Upper lobe of right lung (tissue), 1 donor: ENCODE data around the gene IL5RA. TPM values are rescaled to one million over a fixed set of nuclear protein-coding genes. Genes with fewer than 3 reads are reported as not detected.

Experiments used
- ATAC-seq: fragments of 200-7000 bp; cut with Tn5 transposase; one replicate; pipeline ENCODE4 v1.9.1; 2020; ENCODE audit warnings: mild to moderate bottlenecking, moderate library complexity
- DNase-seq: peaks from one replicate; pipeline ENCODE4 v3.0.0-alpha.2; 2020
- H3K27ac ChIP-seq: fragments of 200-600 bp; one replicate; pipeline ENCODE4 v1.8.0; 2022
- H3K27me3 ChIP-seq: fragments of 200-600 bp; one replicate; pipeline ENCODE4 v1.8.0; 2022; ENCODE audit warnings: mild to moderate bottlenecking
- H3K36me3 ChIP-seq: fragments of 200-600 bp; one replicate; pipeline ENCODE4 v1.8.0; 2022
- H3K4me1 ChIP-seq: fragments of 200-600 bp; one replicate; pipeline ENCODE4 v1.8.0; 2022
- H3K4me3 ChIP-seq: fragments of 200-600 bp; one replicate; pipeline ENCODE4 v1.8.0; 2022; ENCODE audit warnings: mild to moderate bottlenecking
- H3K9me3 ChIP-seq: fragments of 200-600 bp; one replicate; pipeline ENCODE4 v1.8.0; 2022
- CTCF ChIP-seq: fragments of 200-600 bp; IDR thresholded peaks from one replicate; pipeline ENCODE4 v1.8.0; 2022; ENCODE audit warnings: antibody characterized with exemption
- intact Hi-C: fragments of 100-400 bp; cut with DNase I; formaldehyde crosslinking; loops from one replicate; pipeline ENCODE4 v1.11.0; 2022
- total RNA-seq: library from RNA; stranded (reverse); fragmentation: NEBNext Ultra II Directional; extraction: Animal tissue kit (Norgen Biotek cat#: 25700); gene quantifications from one replicate; pipeline ENCODE4 v1.2.1, GENCODE V29; 2021
- donor health status: DM: no; HTN: yes; CAD: no; lungs with severe emphysema.

Gene IL5RA
- total RNA-seq, 1 donor from 2014 or later = 0.69 TPM

GRCh38 chr3:3127432-3128010, 17.3 kb upstream of the IL5RA start:
- ATAC-seq (no peak), DNase-seq (no peak)
- peak overlapping the region; percentile 95 for H3K27ac ChIP-seq
- peaks cover 24% of the 10 kb centered on the region for H3K36me3 ChIP-seq
- peak overlapping the region; percentile 72 for H3K4me3 ChIP-seq
- no peak for TF ChIP-seq CTCF
- peaks cover 6% of the 10 kb centered on the region for H3K4me1 ChIP-seq
- no peaks in the 10 kb centered on the region for H3K27me3 ChIP-seq
- no peaks in the 10 kb centered on the region for H3K9me3 ChIP-seq
- intact Hi-C loops = no loop called here

GRCh38 chr3:3126477-3127431, 16.6 kb upstream of the IL5RA start, which contains the start of gene TRNT1:
TSS of gene TRNT1 (plus strand) at chr3:3126940. CDS start at chr3:3129041, 2,101 bp downstream.
- Histone ChIP-seq H3K4me3 (peak within 1 kb of the TSS; percentile 72), H3K9me3 (no peaks in the 10 kb centered on the region), H3K4me1 (peaks cover 6% of the 10 kb centered on the region), H3K36me3 (peaks cover 24% of the 10 kb centered on the region), H3K27ac (peak within 1 kb of the TSS; percentile 95), H3K27me3 (no peaks in the 10 kb centered on the region)
- DNase-seq (peak; percentile 98), ATAC-seq (peak; percentile 99)
- intact Hi-C loops = no loop called here
- no peak for TF ChIP-seq CTCF

- intact Hi-C loops = no loop called here
Observed at GRCh38 chr3:3125977-3126376, 15.8 kb upstream of the IL5RA start.

GRCh38 chr3:3119393-3119851, 9.2 kb upstream of the IL5RA start:
- TF ChIP-seq CTCF = no peak
- Histone ChIP-seq H3K4me1 (no peaks in the 10 kb centered on the region), H3K27ac (no peak overlapping the region), H3K9me3 (no peaks in the 10 kb centered on the region), H3K27me3 (no peaks in the 10 kb centered on the region), H3K4me3 (no peak overlapping the region), H3K36me3 (no peaks in the 10 kb centered on the region)
- DNase-seq (no peak), ATAC-seq (no peak)
- intact Hi-C loops = no loop called here

More at GRCh38 chr3:3125977-3126376, 15.8 kb upstream of the IL5RA start:
- ATAC-seq = no peak
- Histone ChIP-seq H3K36me3 (peaks cover 20% of the 10 kb centered on the region), H3K4me3 (peak overlapping the region; percentile 72), H3K4me1 (peaks cover 6% of the 10 kb centered on the region), H3K9me3 (no peaks in the 10 kb centered on the region), H3K27ac (peak overlapping the region; percentile 95), H3K27me3 (no peaks in the 10 kb centered on the region)
- no peak for TF ChIP-seq CTCF
- no peak for DNase-seq

- Histone ChIP-seq H3K27ac (no peak overlapping the region), H3K4me1 (no peaks in the 10 kb centered on the region), H3K9me3 (no peaks in the 10 kb centered on the region), H3K36me3 (no peaks in the 10 kb centered on the region), H3K4me3 (no peak overlapping the region), H3K27me3 (no peaks in the 10 kb centered on the region)
- intact Hi-C loops = no loop called here
- no peak for TF ChIP-seq CTCF
- ATAC-seq (no peak), DNase-seq (no peak)
Observed at GRCh38 chr3:3117651-3118050, 7.5 kb upstream of the IL5RA start.
